ENCODE data around the gene SFI1. TPM values are rescaled to one million over a fixed set of nuclear protein-coding genes. Genes with fewer than 3 reads are reported as not detected.

The SFI1 gene
- total and polyA plus RNA-seq, 2 of the 8 experiments (the other 6 are each of a cell fraction or from before 2014, with no cell fraction given), result 10.4 to 30.1 TPM

DNA sequence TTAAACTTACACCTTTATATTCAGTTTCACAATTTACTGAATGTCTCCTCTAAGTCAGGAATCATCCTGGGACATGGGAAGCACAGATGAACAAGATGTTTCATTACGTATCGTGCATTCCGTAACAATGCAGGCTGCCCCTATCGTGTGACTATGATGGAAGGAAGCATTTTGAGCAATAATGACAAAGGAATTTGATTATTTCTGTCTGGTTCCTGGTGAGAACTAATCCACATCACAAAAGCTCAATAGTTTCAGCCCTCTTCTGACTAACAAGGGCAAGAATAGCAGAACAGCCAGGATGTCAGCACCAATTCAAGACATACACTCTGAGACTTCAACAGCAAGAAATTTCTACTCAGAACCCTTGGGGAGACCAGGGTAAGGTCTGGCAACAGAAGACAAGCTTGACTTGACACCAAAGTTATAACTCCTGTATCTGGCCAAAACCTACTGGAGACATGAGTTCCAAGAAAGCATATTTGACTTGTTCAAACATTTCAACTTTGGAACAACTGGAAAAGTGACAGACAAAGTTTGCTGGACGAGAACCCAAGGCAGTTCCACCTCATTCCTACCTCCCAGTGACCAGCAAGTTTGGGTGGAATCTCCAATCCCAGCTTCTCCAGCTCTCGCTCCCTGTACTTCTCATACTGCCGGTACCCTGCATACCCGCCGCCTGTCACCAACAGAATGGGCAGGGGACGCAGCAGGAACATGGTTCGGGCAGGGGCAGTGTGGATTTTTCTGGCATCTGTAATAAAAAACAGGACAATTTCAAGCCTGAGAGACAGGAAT is 151.4 kb downstream of the SFI1 start (continued):
- no peak for TF ChIP-seq HDAC2 (IDR thresholded peaks at IDR 0.05; ENCODE audit: borderline replicate concordance in 1 of 2, low read depth in 2 of 2, low read length in 2 of 2)
- no peak for TF ChIP-seq TAF1 (IDR thresholded peaks at IDR 0.05; ENCODE audit: low read depth, low read length)
- no peak for TF ChIP-seq SIRT6 (IDR thresholded peaks at IDR 0.05; ENCODE audit: low read length)
- TF ChIP-seq JUN (IDR thresholded peaks at IDR 0.05; ENCODE audit: low read depth, low read length), result no peak
- TF ChIP-seq, protein P1, sequence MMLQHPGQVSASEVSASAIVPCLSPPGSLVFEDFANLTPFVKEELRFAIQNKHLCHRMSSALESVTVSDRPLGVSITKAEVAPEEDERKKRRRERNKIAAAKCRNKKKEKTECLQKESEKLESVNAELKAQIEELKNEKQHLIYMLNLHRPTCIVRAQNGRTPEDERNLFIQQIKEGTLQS (IDR thresholded peaks at IDR 0.05; ENCODE audit: insufficient read depth, low read depth, low read length), result no peak
